GM12878 (cell line): ENCODE measurements around the gene SOX12. TPM values are rescaled to one million over a fixed set of nuclear protein-coding genes. Genes with fewer than 3 reads are reported as not detected.

Experiments used
- ASH2L ChIP-seq: fragments of 300-600, 200-600 bp; sonication (generic); IDR thresholded peaks from 2 replicates; pipeline ENCODE4 v1.6.1; 2017; ENCODE audit warnings: low read depth, mild to moderate bottlenecking, borderline replicate concordance
- BACH1 ChIP-seq: fragments of 450-650 bp; IDR thresholded peaks from 2 replicates; pipeline ENCODE4 v1.6.1; 2017; ENCODE audit warnings: mild to moderate bottlenecking, borderline replicate concordance
- ESRRA ChIP-seq: IDR thresholded peaks from 2 replicates; pipeline ENCODE4 v1.6.1; 2012; ENCODE audit warnings: mild to moderate bottlenecking, low read length, improper control_type of control experiment
- EZH2 ChIP-seq: IDR thresholded peaks from 2 replicates; pipeline ENCODE4 v1.6.1; 2012; ENCODE audit warnings: low read depth, mild to moderate bottlenecking, control low read depth, inconsistent platforms, low read length, borderline replicate concordance; ENCODE audit not compliant: control insufficient read depth
- FOS ChIP-seq: IDR thresholded peaks from 3 replicates; pipeline ENCODE4 v1.6.1; 2011; ENCODE audit warnings: borderline replicate concordance; ENCODE audit not compliant: insufficient read length; ENCODE audit errors: extremely low read depth
- GABPA ChIP-seq: IDR thresholded peaks from 2 replicates; pipeline ENCODE4 v1.6.1; 2014; ENCODE audit warnings: antibody characterized with exemption, low read depth, mild to moderate bottlenecking, inconsistent platforms
- HCFC1 ChIP-seq: fragments of 150-350 bp; IDR thresholded peaks from 2 replicates; pipeline ENCODE4 v1.6.1; 2014; ENCODE audit warnings: low read length
- MAX ChIP-seq: IDR thresholded peaks from 2 replicates; pipeline ENCODE4 v1.6.1; 2012; ENCODE audit warnings: low read depth, low read length, improper control_type of control experiment
- NFYA ChIP-seq: IDR thresholded peaks from 2 replicates; pipeline ENCODE4 v1.6.1; 2011; ENCODE audit warnings: low read depth, mild to moderate bottlenecking, low read length, improper control_type of control experiment, borderline replicate concordance
- NFYB ChIP-seq: IDR thresholded peaks from 2 replicates; pipeline ENCODE4 v1.6.1; 2011; ENCODE audit warnings: low read depth, mild to moderate bottlenecking, low read length, improper control_type of control experiment, moderate library complexity; ENCODE audit not compliant: insufficient read depth
- NRF1 ChIP-seq: conservative IDR thresholded peaks from 2 replicates; pipeline ENCODE4 v1.6.1; 2011; ENCODE audit warnings: mild to moderate bottlenecking, low read depth, low read length, improper control_type of control experiment
- PAX5 ChIP-seq: IDR thresholded peaks from 2 replicates; pipeline ENCODE4 v1.6.1; 2011; ENCODE audit warnings: low read depth, low read length, borderline replicate concordance
- POLR2A ChIP-seq: IDR thresholded peaks from 2 replicates; pipeline ENCODE4 v1.6.1; 2011; ENCODE audit warnings: low read depth, mild to moderate bottlenecking, low read length
- POLR2AphosphoS5 ChIP-seq: IDR thresholded peaks from 2 replicates; pipeline ENCODE4 v1.6.1; 2011; ENCODE audit warnings: mild to moderate bottlenecking, low read length, inconsistent platforms
- RAD21 ChIP-seq: IDR thresholded peaks from 2 replicates; pipeline ENCODE4 v1.6.1; 2011; ENCODE audit warnings: mild to moderate bottlenecking, low read depth, low read length, moderate library complexity; ENCODE audit not compliant: insufficient read depth
- RAD51 ChIP-seq: fragments of 450-650 bp; IDR thresholded peaks from 2 replicates; pipeline ENCODE4 v1.6.1; 2016; ENCODE audit warnings: moderate library complexity, mild to moderate bottlenecking, inconsistent platforms
- RB1 ChIP-seq: fragments of 450-650 bp; formaldehyde crosslinking; IDR thresholded peaks from 2 replicates; pipeline ENCODE4 v1.6.1; 2017; ENCODE audit warnings: mild to moderate bottlenecking, borderline replicate concordance
- SKIL ChIP-seq: fragments of 450-650 bp; IDR thresholded peaks from 2 replicates; pipeline ENCODE4 v1.6.1; 2017; ENCODE audit warnings: mild to moderate bottlenecking, low read depth, inconsistent platforms; ENCODE audit not compliant: poor library complexity, severe bottlenecking
- SP1 ChIP-seq: IDR thresholded peaks from one replicate; pipeline ENCODE4 v1.6.1; 2011; ENCODE audit warnings: low read depth, low read length
- TCF12 ChIP-seq: IDR thresholded peaks from 2 replicates; pipeline ENCODE4 v1.6.1; 2011; ENCODE audit warnings: low read depth, mild to moderate bottlenecking, low read length
- ZBED1 ChIP-seq: IDR thresholded peaks from 2 replicates; pipeline ENCODE4 v1.6.1; 2016; ENCODE audit warnings: borderline replicate concordance
- ZSCAN29 ChIP-seq: fragments of 450-650 bp; IDR thresholded peaks from 2 replicates; pipeline ENCODE4 v1.6.1; 2017; ENCODE audit warnings: mild to moderate bottlenecking, moderate library complexity
- ZZZ3 ChIP-seq: IDR thresholded peaks from 2 replicates; pipeline ENCODE4 v1.6.1; 2011; ENCODE audit warnings: low read depth; ENCODE audit not compliant: control insufficient read depth, insufficient read length
- polyA plus RNA-seq, 11 experiments: library from polyadenylated mRNA; depleted of rRNA in 4 of 11; unstranded in 6 of 11; stranded (reverse) in 5 of 11; fragments of >200 nt; fragmentation: Nextera tagmentation in 4 of 11; fragmentation: Illumina TruSeq in 1 of 11; extraction: Ambion mirVana in 4 of 11; extraction: Trizol in 1 of 11; gene quantifications; 1 replicate in 1 of 11; 2 replicates in 10 of 11; pipeline versions ENCODE4 v1.2.1 to v1.2.3, GENCODE V29; 2011 to 2016; ENCODE audit warnings: inconsistent platforms in 2 of 11, missing spikeins in 2 of 11, low read depth in 1 of 11
- total RNA-seq, 4 experiments: library from RNA; depleted of rRNA in 3 of 4; stranded (reverse); fragments of >200 nt in 3 of 4; fragmentation: Illumina TruSeq in 1 of 4; extraction: Trizol in 1 of 4; gene quantifications; 2 replicates each; pipeline versions ENCODE4 v1.2.1 to v1.2.3, GENCODE V29; 2013 to 2021
- TF ChIP-seq, protein P1 (sequence below): fragments of 450-650 bp; formaldehyde crosslinking; IDR thresholded peaks from 2 replicates; pipeline ENCODE4 v1.4.0; 2020; ENCODE audit warnings: mild to moderate bottlenecking, moderate library complexity

The SOX12 gene
- total and polyA plus RNA-seq, 10 of the 15 experiments (the other 5 are each of a cell fraction or from before 2014, with no cell fraction given): 0.50 to 17.9 (median 1.4) TPM

DNA sequence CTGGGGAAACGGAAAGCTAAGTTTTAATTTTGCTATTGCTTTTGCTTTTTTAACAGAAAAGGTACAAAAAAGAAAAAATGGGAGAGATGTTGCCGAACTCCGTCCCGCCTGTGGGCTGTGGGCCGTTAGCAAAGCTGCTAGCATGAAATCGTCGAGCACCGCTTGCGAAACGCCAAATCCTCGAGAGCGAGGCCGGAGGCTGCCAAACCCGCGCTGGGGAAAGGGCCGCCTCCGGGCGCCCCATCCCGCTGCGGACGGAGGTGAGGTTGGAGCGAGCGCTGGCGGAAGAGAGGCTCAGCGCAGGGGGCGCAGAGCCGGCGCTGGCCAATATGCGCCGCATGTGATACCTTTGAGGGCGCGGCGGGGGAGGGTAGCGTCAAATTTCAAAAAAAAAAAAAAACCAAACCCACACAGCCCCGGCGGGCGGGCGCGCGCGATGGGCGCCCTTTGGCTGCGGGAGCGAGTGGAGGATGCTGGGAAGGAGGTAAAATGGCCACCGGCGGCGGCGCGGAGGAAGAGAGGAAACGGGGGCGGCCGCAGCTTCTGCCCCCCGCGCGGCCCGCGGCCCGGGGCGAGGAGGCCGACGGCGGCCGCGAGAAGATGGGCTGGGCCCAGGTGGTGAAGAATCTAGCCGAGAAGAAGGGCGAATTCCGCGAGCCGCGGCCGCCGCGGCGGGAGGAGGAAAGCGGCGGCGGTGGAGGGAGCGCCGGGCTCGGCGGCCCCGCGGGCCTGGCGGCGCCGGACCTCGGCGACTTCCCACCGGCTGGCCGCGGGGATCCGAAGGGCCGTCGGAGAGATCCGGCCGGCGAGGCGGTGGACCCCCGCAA is 28.0 kb upstream of the SOX12 start, which contains the start of gene ZCCHC3 (continued):
- TF ChIP-seq, protein P1, sequence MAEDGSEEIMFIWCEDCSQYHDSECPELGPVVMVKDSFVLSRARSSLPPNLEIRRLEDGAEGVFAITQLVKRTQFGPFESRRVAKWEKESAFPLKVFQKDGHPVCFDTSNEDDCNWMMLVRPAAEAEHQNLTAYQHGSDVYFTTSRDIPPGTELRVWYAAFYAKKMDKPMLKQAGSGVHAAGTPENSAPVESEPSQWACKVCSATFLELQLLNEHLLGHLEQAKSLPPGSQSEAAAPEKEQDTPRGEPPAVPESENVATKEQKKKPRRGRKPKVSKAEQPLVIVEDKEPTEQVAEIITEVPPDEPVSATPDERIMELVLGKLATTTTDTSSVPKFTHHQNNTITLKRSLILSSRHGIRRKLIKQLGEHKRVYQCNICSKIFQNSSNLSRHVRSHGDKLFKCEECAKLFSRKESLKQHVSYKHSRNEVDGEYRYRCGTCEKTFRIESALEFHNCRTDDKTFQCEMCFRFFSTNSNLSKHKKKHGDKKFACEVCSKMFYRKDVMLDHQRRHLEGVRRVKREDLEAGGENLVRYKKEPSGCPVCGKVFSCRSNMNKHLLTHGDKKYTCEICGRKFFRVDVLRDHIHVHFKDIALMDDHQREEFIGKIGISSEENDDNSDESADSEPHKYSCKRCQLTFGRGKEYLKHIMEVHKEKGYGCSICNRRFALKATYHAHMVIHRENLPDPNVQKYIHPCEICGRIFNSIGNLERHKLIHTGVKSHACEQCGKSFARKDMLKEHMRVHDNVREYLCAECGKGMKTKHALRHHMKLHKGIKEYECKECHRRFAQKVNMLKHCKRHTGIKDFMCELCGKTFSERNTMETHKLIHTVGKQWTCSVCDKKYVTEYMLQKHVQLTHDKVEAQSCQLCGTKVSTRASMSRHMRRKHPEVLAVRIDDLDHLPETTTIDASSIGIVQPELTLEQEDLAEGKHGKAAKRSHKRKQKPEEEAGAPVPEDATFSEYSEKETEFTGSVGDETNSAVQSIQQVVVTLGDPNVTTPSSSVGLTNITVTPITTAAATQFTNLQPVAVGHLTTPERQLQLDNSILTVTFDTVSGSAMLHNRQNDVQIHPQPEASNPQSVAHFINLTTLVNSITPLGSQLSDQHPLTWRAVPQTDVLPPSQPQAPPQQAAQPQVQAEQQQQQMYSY (CRISPR knock-in tag): no peak
- TF ChIP-seq ZSCAN29 (no peak), ASH2L (0 out of 2 replicates have a peak, but pooled peaks have one; percentile 54), RB1 (peak; percentile 87; the same call in 1 of the 2 replicates), HCFC1 (peak; percentile 31; the same call in 1 of the 2 replicates), FOS (no peak), SP1 (no peak), ESRRA (no peak), RAD51 (no peak), NRF1 (no peak), MAX (peak; percentile 89), NFYA (no peak), SKIL (no peak), TCF12 (0 out of 2 replicates have a peak, but pooled peaks have one; percentile 4), POLR2AphosphoS5 (no peak; the same call in 1 of the 2 replicates), RAD21 (no peak), EZH2 (no peak), POLR2A (peak; percentile 83), BACH1 (peak; percentile 60; the same call in 1 of the 2 replicates), GABPA (no peak), ZBED1 (0 out of 2 replicates have a peak, but pooled peaks have one; percentile 55), ZZZ3 (no peak), PAX5 (0 out of 2 replicates have a peak, but pooled peaks have one; percentile 27), NFYB (no peak)
